GM18520 (cell line): ENCODE results near the gene CTSL.
"Not testable (repeated sequence)": the region's sequence is repeated elsewhere in the genome, so short reads cannot be mapped to it uniquely, and the experiment has no call there.

Source experiments
- ATAC-seq: cut with Tn5 transposase; IDR thresholded peaks from one replicate; pipeline ENCODE4 v1.9.1; 2021; ENCODE audit not compliant: unreplicated experiment

CTSL gene

GRCh38 chr9:87751868-87752267 lies 25.9 kb downstream of the CTSL start:
- ATAC-seq: no peak

- ATAC-seq: no peak
Observed at GRCh38 chr9:87753313-87753712, 27.4 kb downstream of the CTSL start.

- not testable (repeated sequence) for ATAC-seq
Observed at GRCh38 chr9:87758330-87758729, 32.4 kb downstream of the CTSL start.

GRCh38 chr9:87759980-87760379 lies 34.1 kb downstream of the CTSL start:
- not testable (repeated sequence) for ATAC-seq

- no peak for ATAC-seq
Observed at GRCh38 chr9:87760529-87760928, 34.6 kb downstream of the CTSL start.

- no peak for ATAC-seq
Observed at GRCh38 chr9:87763286-87763685, 37.4 kb downstream of the CTSL start.

GRCh38 chr9:87765521-87765920 lies 39.6 kb downstream of the CTSL start:
- ATAC-seq: no peak

- ATAC-seq: no peak
Observed at GRCh38 chr9:87766697-87767096, 40.8 kb downstream of the CTSL start.

GRCh38 chr9:87770616-87771315 lies 44.8 kb downstream of the CTSL start:
- no peak for ATAC-seq

- ATAC-seq: no peak
Observed at GRCh38 chr9:87771316-87772006, 45.5 kb downstream of the CTSL start.

GRCh38 chr9:87776481-87777379 lies 50.8 kb downstream of the CTSL start:
- ATAC-seq: no peak

GRCh38 chr9:87778996-87779395 lies 53.1 kb downstream of the CTSL start:
- ATAC-seq: no peak
